Measurements from ENCODE around the gene DCTN2.
"Not testable (repeated sequence)": the region's sequence is repeated elsewhere in the genome, so short reads cannot be mapped to it uniquely, and the experiment has no call there.

Gene DCTN2

DNA sequence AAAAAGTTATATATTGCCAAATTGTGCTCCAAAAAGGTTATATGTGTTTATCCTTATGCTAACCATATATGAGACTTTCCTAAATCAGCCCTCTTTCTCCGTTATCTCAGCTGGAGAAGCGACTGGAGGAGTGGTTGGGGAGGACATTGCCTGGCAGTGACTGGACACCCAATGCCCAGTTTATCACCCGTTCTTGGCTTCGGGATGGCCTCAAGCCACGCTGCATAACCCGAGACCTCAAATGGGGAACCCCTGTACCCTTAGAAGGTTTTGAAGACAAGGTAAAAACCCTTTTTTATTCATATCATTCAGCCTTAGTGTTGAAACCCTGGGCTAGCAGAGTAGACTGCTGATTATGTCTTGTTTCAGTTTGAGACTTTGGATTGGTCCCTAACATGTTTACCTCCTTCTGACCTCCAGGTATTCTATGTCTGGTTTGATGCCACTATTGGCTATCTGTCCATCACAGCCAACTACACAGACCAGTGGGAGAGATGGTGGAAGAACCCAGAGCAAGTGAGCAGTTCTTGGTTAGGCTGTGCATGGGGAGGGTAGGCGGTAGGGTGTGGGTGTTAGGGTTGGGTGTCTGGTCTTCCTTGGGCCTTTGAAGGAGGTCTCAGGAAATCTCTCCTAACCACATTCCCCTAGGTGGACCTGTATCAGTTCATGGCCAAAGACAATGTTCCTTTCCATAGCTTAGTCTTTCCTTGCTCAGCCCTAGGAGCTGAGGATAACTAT lies 35.2 kb downstream of the DCTN2 start:
- Histone ChIP-seq H2BK15ac (ENCODE audit: low read length) (no peak overlapping the region), H2BK120ac (ENCODE audit: low read depth, low read length) (no peak overlapping the region), H3K36me3 (replicated peaks in 1 of 2; ENCODE audit: control insufficient read depth in 2 of 2, insufficient read depth in 2 of 2, low read length in 2 of 2) (peaks cover 41 to 81% of the 10 kb centered on the region in 2 donors), H4K91ac (ENCODE audit: low read depth, low read length, poor library complexity) (no peak overlapping the region), H3K9me3 (replicated peaks in 1 of 2; ENCODE audit: control insufficient read depth in 2 of 2, insufficient read depth in 1 of 2, low read depth in 1 of 2, low read length in 2 of 2) (peaks cover 0 to 2% of the 10 kb centered on the region in 2 donors), H3K9ac (ENCODE audit: low read depth, low read length, poor library complexity) (no peak overlapping the region), H3K27ac (replicated peaks; ENCODE audit: low read length) (no peak overlapping the region), H3K27me3 (ENCODE audit: control insufficient read depth in 3 of 3, insufficient read depth in 3 of 3, low read depth in 1 of 3, low read length in 3 of 3) (no peaks in the 10 kb centered on the region), H2AFZ (ENCODE audit: low read length) (no peak overlapping the region), H2AK5ac (ENCODE audit: low read depth, low read length) (no peak overlapping the region), H2BK12ac (ENCODE audit: low read length) (no peak overlapping the region), H3K14ac (ENCODE audit: low read length) (no peak overlapping the region), H4K8ac (ENCODE audit: low read depth, low read length) (no peak overlapping the region), H3K4me3 (ENCODE audit: low read length in 2 of 2) (no peak overlapping the region), H3K4me2 (ENCODE audit: insufficient read depth, low read length, poor library complexity, severe bottlenecking) (no peak overlapping the region), H3K18ac (ENCODE audit: low read length) (no peak overlapping the region), H3K4ac (ENCODE audit: low read length) (no peak overlapping the region), H3K23ac (ENCODE audit: low read depth, low read length, poor library complexity) (no peak overlapping the region), H3K4me1 (ENCODE audit: control insufficient read depth in 2 of 2, insufficient read depth in 1 of 2, low read depth in 1 of 2, low read length in 2 of 2) (no peaks in the 10 kb centered on the region), H2BK5ac (ENCODE audit: low read length) (no peak overlapping the region), H3K79me1 (ENCODE audit: low read depth, low read length) (no peaks in the 10 kb centered on the region)
- WGBS, 2 donors (ENCODE audit: extremely low coverage in 2 of 2, insufficient read length in 2 of 2, insufficient replicate concordance in 1 of 2), result no CpG with 5 or more reads among the region's 7 CpGs
- no peak for DNase-seq (ENCODE audit: low spot score)

DNA sequence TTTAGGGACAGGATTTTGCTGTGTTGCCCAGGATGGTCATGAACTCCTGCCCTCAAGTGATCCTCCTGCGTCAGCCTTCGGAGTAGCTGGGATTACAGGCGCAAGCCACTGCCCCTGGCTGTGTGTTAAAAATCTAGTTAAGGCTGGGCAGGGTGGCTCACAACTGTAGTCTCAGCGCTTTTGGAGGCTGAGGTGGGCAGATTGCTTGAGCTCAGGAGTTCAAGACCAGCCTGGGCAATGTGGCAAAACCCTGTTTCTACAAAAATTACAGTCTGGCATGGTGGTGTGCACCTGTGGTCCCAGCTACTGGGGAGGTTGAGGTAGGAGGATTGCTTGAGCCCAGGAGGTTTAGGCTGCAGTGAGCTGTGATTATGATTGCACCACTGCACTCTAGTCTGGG lies 35.8 kb downstream of the DCTN2 start:
- Histone ChIP-seq H3K4me2 (ENCODE audit: insufficient read depth, low read length, poor library complexity, severe bottlenecking) (no peak overlapping the region), H3K18ac (ENCODE audit: low read length) (no peak overlapping the region), H2BK5ac (ENCODE audit: low read length) (no peak overlapping the region), H3K14ac (ENCODE audit: low read length) (no peak overlapping the region), H3K27ac (replicated peaks; ENCODE audit: low read length) (no peak overlapping the region), H3K27me3 (ENCODE audit: control insufficient read depth in 3 of 3, insufficient read depth in 3 of 3, low read depth in 1 of 3, low read length in 3 of 3) (no peaks in the 10 kb centered on the region), H2AK5ac (ENCODE audit: low read depth, low read length) (no peak overlapping the region), H2BK120ac (ENCODE audit: low read depth, low read length) (no peak overlapping the region), H4K8ac (ENCODE audit: low read depth, low read length) (no peak overlapping the region), H2BK15ac (ENCODE audit: low read length) (no peak overlapping the region), H3K79me1 (ENCODE audit: low read depth, low read length) (no peaks in the 10 kb centered on the region), H4K91ac (ENCODE audit: low read depth, low read length, poor library complexity) (no peak overlapping the region), H2BK12ac (ENCODE audit: low read length) (no peak overlapping the region), H3K4me3 (ENCODE audit: low read length in 2 of 2) (no peak overlapping the region), H3K9ac (ENCODE audit: low read depth, low read length, poor library complexity) (no peak overlapping the region), H3K9me3 (replicated peaks in 1 of 2; ENCODE audit: control insufficient read depth in 2 of 2, insufficient read depth in 1 of 2, low read depth in 1 of 2, low read length in 2 of 2) (peaks cover under 1 to 7% of the 10 kb centered on the region in 2 donors), H3K4ac (ENCODE audit: low read length) (no peak overlapping the region), H3K23ac (ENCODE audit: low read depth, low read length, poor library complexity) (no peak overlapping the region), H2AFZ (ENCODE audit: low read length) (no peak overlapping the region), H3K4me1 (ENCODE audit: control insufficient read depth in 2 of 2, insufficient read depth in 1 of 2, low read depth in 1 of 2, low read length in 2 of 2) (no peaks in the 10 kb centered on the region), H3K36me3 (replicated peaks in 1 of 2; ENCODE audit: control insufficient read depth in 2 of 2, insufficient read depth in 2 of 2, low read length in 2 of 2) (peaks cover 39 to 80% of the 10 kb centered on the region in 2 donors)
- no peak for DNase-seq (ENCODE audit: low spot score)
- WGBS, 2 donors (ENCODE audit: extremely low coverage in 2 of 2, insufficient read length in 2 of 2, insufficient replicate concordance in 1 of 2), result no CpG with 5 or more reads among the region's 4 CpGs

DNA sequence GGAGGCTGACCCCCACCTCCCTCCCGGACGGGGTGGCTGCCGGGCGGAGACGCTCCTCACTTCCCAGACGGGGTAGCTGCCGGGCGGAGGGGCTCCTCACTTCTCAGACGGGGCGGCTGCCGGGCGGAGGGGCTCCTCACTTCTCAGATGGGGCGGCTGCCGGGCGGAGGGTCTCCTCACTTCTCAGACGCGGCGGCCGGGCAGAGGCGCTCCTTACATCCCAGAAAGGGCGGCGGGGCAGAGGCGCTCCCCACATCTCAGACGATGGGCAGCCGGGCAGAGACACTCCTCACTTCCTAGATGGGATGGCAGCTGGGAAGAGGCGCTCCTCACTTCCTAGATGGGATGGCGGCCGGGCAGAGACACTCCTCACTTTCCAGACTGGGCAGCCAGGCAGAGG lies 39.2 kb downstream of the DCTN2 start:
- not testable (repeated sequence) for DNase-seq (ENCODE audit: low spot score); H2BK120ac ChIP-seq (ENCODE audit: low read depth, low read length); H3K79me1 ChIP-seq (ENCODE audit: low read depth, low read length); H2BK12ac ChIP-seq (ENCODE audit: low read length); H3K4me3 ChIP-seq (ENCODE audit: low read length in 2 of 2); H3K4me2 ChIP-seq (ENCODE audit: insufficient read depth, low read length, poor library complexity, severe bottlenecking); H2BK15ac ChIP-seq (ENCODE audit: low read length); H3K4ac ChIP-seq (ENCODE audit: low read length); H3K14ac ChIP-seq (ENCODE audit: low read length); H4K8ac ChIP-seq (ENCODE audit: low read depth, low read length); H4K91ac ChIP-seq (ENCODE audit: low read depth, low read length, poor library complexity); H3K23ac ChIP-seq (ENCODE audit: low read depth, low read length, poor library complexity); H3K27me3 ChIP-seq (ENCODE audit: control insufficient read depth in 3 of 3, insufficient read depth in 3 of 3, low read depth in 1 of 3, low read length in 3 of 3); H2AK5ac ChIP-seq (ENCODE audit: low read depth, low read length); H2BK5ac ChIP-seq (ENCODE audit: low read length); H3K18ac ChIP-seq (ENCODE audit: low read length); H2AFZ ChIP-seq (ENCODE audit: low read length); H3K27ac ChIP-seq (replicated peaks; ENCODE audit: low read length); H3K9ac ChIP-seq (ENCODE audit: low read depth, low read length, poor library complexity); H3K4me1 ChIP-seq (ENCODE audit: control insufficient read depth in 2 of 2, insufficient read depth in 1 of 2, low read depth in 1 of 2, low read length in 2 of 2)
- peaks cover 5 to 15% of the 10 kb centered on the region in 2 donors for H3K9me3 ChIP-seq (replicated peaks in 1 of 2; ENCODE audit: control insufficient read depth in 2 of 2, insufficient read depth in 1 of 2, low read depth in 1 of 2, low read length in 2 of 2)
- peaks cover 40 to 83% of the 10 kb centered on the region in 2 donors for H3K36me3 ChIP-seq (replicated peaks in 1 of 2; ENCODE audit: control insufficient read depth in 2 of 2, insufficient read depth in 2 of 2, low read length in 2 of 2)
- no CpG with 5 or more reads among the region's 28 CpGs for WGBS, 2 donors (ENCODE audit: extremely low coverage in 2 of 2, insufficient read length in 2 of 2, insufficient replicate concordance in 1 of 2)

DNA sequence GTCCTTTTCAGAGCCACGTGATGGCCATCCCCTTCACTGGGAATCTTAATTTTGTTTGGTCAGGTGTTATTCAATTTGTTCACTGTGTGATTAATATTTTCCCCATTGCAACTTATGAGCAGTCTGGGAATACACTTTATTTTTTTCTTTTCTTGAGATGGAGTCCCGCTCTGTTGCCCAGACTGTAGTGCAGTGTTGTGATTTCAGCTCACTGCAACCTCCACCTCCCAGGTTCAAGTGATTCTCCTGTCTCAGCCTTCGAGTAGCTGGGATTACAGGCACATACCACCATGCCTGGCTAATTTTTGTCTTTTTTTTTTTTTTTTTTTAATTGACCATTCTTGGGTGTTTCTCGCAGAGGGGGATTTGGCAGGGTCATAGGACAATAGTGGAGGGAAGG lies 40.5 kb downstream of the DCTN2 start:
- not testable (repeated sequence) for H3K4me1 ChIP-seq (ENCODE audit: control insufficient read depth in 2 of 2, insufficient read depth in 1 of 2, low read depth in 1 of 2, low read length in 2 of 2); H3K27me3 ChIP-seq (ENCODE audit: control insufficient read depth in 3 of 3, insufficient read depth in 3 of 3, low read depth in 1 of 3, low read length in 3 of 3); H3K18ac ChIP-seq (ENCODE audit: low read length); H2BK12ac ChIP-seq (ENCODE audit: low read length); H3K14ac ChIP-seq (ENCODE audit: low read length); H2AK5ac ChIP-seq (ENCODE audit: low read depth, low read length); H2BK120ac ChIP-seq (ENCODE audit: low read depth, low read length); H3K27ac ChIP-seq (replicated peaks; ENCODE audit: low read length); H2AFZ ChIP-seq (ENCODE audit: low read length); H2BK15ac ChIP-seq (ENCODE audit: low read length); DNase-seq (ENCODE audit: low spot score); H2BK5ac ChIP-seq (ENCODE audit: low read length); H3K4ac ChIP-seq (ENCODE audit: low read length); H3K79me1 ChIP-seq (ENCODE audit: low read depth, low read length); H3K9ac ChIP-seq (ENCODE audit: low read depth, low read length, poor library complexity); H3K4me2 ChIP-seq (ENCODE audit: insufficient read depth, low read length, poor library complexity, severe bottlenecking); H3K4me3 ChIP-seq (ENCODE audit: low read length in 2 of 2); H4K8ac ChIP-seq (ENCODE audit: low read depth, low read length); H4K91ac ChIP-seq (ENCODE audit: low read depth, low read length, poor library complexity); H3K23ac ChIP-seq (ENCODE audit: low read depth, low read length, poor library complexity)
- Histone ChIP-seq H3K36me3 (replicated peaks in 1 of 2; ENCODE audit: control insufficient read depth in 2 of 2, insufficient read depth in 2 of 2, low read length in 2 of 2) (peaks cover 36 to 81% of the 10 kb centered on the region in 2 donors), H3K9me3 (replicated peaks in 1 of 2; ENCODE audit: control insufficient read depth in 2 of 2, insufficient read depth in 1 of 2, low read depth in 1 of 2, low read length in 2 of 2) (peaks cover 5 to 15% of the 10 kb centered on the region in 2 donors)
- whole genome bisulfite sequencing, 2 donors (ENCODE audit: extremely low coverage in 2 of 2, insufficient read length in 2 of 2, insufficient replicate concordance in 1 of 2), result no CpG with 5 or more reads among the region's 4 CpGs

Data from neuronal stem cell (in vitro differentiated cells).